HG03159 (cell line): Measurements from ENCODE around the gene PPM1L.

Experiments used
- ATAC-seq: cut with Tn5 transposase; IDR thresholded peaks from one replicate; pipeline ENCODE4 v1.9.1; 2021; ENCODE audit warnings: mild to moderate bottlenecking, moderate library complexity; ENCODE audit not compliant: unreplicated experiment

PPM1L gene

DNA sequence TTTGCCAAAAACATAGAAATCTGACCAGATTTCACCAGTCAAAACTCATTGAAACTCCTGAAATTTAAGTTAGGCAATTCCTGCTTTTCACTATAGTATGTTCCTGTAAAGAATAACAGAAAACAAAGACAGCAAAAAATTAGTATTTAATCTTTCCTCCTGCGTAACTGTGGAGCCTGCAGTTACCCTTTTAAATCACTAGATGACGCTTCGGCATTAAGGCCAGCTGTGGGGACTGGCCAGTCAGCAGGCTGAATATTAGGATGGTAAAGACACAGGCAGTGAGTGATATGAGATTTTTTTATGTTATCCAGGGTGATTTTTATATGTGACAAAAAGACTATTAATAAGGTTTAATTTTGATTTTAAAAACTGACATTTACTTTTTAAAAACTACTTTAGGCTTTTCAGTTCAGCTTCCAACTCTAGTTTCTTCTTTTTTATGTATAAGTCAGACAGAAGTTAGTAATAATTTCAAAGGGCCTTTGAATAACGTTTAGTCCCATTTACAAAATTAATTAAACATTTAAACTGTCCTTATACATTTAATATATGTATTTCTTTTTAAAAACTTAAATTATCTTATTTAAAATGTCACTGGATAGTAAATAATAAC is 165.1 kb downstream of the PPM1L start:
- ATAC-seq, result peak; percentile 80

DNA sequence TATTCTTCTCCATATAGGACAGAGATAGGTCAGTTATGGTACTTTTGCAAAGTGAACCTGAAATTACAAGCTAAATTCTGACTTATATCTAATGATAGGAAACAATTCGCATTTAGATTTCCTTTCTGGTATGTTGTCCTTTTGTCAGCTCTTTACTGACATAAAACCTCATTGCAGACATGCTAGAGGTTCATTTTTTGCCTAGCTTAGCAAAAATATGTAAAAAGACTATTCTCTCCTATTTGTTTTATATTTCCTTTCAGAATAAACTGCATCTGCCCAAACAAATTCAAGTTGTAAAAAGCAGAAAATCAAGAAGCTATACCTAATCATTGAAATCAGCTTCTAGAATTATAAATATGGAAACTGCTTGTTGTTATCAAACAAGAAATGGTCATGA is 168.7 kb downstream of the PPM1L start:
- ATAC-seq, result no peak

DNA sequence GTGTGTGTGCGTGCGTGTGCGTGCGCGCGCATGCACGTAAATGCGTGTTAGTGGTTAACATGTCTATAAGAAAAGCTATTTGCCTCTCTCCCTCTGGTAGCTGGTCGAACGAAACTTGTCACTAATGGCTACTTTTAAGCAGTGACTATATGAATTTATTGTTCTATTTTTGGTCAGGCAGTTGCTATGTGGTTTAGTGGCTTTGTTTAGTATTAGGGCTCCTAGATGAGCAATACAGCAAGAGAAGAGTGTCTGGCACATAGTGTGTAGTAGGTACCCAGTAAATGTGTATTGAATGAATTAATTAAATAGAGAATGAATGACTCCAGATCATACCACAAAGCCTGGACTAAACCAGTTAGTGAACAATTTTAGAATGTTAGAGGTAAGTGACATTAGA is 171.6 kb downstream of the PPM1L start:
- ATAC-seq, result no peak

DNA sequence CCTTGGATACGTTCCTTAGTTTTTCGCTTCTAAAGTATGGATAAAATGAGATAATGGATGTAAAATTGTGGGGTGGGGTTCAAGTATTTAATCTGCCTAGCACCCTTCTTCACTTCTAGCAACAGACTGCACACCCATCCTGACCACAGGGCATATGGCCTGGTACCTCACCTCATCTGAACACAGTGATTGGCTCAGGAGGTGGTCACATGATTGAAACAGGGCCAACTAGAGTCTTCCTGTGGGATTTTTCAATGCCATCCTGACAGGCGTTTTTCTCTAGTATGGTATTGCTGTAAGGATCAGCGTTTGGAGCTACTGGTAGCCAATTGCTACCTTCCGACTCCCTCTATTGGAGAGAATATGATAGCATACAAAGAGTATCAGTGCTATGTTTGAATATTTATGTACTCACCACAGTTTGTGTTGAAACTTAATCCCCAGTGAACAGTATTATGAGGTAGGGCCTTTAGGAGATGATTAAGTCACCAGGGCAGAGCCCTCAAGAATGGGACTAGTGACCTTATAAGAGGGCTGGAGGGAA is 172.2 kb downstream of the PPM1L start:
- no peak for ATAC-seq

DNA sequence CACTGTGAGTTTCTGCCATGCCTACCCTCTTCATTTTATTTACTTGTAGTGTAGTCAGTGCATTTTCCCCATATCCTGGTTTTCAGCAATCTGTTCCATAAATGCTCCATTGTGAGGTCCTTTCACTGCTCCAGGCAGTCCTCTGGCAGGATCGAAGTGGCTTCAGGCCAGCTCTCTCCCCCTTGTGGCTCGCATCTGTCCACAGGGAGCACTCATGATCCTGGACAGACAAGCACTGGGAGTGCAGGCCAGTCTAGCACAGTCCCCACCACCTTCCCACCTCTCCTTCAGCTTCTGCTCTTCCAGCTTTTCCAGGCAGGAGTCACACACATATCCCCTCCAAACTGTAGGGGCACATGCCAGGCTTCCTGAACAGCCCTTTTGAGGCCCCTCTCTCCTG is 173.6 kb downstream of the PPM1L start:
- no peak for ATAC-seq

DNA sequence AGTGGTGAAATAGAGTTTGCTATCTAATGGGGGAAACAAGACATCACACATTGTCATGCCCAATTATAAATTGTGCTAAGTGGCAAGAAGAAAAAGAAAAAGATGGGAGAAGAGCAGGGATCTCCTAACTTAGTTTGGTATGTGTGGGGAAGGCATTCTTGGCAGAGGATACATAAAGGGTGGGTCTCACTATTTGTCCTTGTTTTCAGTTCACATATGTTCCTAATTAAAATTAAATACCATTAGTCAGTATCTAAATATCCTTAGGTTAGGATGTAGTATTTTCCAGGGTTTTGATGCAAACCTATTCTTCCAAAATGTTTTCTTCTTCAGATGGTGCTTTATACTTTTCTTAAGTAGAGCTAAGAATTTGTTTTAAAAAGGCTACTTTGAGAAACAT is 175.4 kb downstream of the PPM1L start:
- no peak for ATAC-seq

DNA sequence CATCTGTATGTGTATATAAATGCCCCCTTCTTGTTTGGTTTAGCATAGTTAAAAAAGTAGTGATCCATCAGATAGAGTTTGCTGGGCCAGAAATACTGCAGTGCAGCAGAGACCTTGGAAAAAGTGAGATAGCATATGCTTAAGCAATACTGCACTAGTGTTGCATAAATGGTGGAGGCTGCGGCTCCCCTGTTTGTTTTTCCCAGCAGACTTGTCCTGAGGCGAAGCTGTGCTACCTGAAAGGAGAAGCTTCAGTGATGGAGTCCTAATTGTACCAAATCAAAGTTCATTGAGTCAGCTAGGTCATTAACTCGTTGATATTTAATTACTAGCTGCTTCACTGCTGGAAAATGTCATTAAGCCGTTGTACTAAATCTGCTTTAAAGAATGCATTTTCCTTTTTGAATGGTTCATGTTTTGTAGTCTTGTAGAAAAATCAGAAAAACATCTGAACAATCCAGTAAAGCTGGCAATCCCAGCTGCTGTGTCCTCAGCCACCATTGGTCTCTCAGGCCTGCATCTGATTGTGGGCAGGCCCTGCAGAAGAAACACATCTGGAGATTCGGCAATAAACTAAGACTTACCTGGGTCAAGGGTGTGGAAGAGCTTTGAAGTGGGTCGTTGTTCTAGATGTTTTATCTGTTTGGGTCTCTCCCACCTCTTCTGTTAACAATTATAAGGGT is 179.5 kb downstream of the PPM1L start:
- no peak for ATAC-seq

DNA sequence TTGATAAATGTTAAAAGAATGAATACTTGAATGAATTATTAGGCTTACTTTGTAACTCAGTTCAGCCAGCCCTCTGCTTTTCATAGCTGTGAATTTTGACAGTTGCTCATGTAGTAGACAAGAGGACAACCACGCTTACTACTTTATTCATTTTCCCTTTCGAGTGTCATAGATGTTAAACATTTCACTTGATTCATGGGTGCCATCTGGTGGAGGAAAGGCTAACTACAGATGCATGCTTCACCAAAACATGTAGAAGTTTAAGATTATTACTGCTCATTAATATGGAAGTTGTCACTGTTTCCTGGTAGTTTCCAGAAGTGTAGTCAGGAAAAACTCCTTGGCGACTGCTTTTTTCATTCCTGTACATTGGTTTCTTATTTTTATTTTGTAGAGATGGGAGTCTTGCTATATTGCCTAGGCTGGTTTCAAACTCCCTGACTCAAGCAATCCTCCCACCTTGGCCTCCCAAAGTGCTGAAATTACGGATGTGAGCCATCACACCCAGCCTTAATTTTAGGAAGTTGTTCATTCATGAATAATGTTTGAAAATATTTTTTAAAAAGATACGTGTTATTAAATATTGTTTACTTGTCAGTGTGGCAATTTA is 186.0 kb downstream of the PPM1L start:
- peak; percentile 97 for ATAC-seq

DNA sequence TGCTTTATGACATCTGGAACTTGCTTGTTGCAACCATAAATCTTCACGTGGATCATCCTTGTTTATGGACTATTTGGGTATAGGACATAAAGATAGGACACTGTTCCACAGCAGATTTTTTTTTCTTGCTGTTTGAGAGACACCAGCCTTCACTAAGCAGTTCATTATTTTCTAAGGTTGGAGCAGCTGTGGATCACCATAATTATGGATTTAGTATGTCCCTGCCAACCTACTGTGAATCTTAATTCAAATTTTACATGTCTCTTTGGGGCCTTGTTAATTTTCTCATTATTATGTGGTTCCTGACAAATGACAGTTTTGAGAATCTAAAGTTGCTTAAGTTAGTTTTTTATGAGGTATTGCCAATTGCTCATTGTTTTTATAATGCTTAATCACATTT is 188.0 kb downstream of the PPM1L start:
- no peak for ATAC-seq

DNA sequence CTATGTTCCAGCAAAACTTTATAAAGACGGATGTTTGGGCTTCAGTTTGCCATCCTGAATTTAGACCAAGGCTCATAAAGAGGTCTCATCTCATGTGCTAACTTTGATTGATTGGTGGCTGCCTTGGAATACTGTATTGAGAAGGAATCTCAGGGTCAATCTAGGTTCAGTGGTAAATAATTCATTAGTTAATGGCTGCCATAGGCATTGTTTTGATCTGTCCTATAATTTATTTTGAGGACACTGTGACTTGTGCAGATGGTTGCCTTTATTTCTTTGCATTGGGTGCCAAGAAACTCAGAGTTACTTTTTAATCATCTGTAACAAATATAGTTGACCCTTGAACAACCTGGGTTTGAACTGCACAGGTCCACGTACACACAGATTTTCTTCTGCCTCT is 189.3 kb downstream of the PPM1L start:
- ATAC-seq, result no peak

DNA sequence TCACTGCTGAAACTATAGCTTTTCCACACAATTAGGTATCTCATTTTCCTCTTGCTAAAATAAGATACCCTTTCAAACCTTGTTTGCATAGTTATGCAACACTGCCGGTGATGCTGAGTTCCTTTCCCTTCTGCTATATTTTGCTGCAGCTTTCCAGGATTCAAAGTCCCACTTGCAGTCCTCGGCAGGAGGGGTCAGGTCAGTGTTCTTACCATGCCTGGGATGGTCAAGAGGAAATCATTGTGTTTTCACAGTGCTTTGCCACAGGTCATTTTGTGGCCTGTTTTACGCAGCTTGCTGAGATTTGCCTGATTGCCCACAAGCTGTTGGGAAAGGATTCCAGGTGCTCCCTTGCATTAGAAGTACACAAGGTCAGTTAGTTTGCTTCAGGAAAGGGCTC is 192.2 kb downstream of the PPM1L start:
- no peak for ATAC-seq

DNA sequence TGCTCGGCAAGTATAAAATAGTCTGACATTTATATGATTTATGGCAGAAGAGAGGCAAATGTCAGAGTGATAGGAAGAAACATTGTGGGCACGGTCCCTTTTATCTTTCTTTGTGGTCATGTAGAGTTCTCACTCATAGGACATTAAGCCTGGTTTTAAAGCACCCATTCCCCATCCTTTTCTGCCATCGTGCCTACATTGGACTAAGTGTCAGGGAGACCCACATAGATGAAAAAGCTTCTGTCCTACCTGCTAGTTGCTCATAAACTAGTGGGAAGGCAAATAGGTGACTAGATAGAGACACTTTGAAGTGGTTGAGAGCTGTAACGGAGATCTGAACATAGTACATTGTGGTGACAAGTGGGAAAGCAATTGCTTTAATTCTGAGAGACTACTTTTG is 193.4 kb downstream of the PPM1L start:
- no peak for ATAC-seq

DNA sequence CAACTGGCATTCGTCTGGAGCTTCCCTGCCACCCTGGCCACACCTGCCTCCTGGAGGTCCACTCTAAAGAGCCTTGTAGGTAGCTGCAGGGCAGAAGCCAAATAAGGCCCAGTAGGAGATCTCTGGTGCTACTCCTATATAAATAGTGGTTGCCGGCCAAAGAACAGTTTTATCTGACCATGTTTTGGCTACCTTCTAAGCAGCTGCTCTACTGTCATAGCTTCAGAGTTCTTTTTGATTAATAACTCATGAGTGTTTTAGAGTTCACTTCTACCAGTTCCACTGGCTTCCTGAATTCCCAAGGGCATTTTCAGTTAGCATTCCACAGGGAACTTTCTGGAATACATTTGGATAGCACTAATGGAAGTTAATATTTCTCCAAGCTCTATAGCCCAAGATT is 194.5 kb downstream of the PPM1L start:
- no peak for ATAC-seq

DNA sequence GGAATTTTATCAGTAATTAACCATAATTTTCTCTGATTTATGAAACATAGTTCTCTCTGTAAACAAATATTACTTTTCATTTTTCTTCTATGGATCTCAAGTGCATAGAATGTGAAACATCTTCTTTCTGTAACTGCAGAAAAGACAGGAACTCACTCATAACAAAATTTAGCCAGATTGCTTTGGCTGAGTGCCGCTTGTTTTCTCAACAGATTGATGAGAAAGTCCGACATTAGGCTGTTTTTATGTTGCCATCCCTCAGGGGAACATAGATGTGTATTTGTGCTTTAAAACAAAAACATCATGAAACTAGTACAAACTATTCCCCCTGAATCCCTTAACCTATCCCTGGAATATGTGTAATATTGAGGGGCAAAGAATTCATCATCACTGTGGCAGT is 194.9 kb downstream of the PPM1L start:
- no peak for ATAC-seq

DNA sequence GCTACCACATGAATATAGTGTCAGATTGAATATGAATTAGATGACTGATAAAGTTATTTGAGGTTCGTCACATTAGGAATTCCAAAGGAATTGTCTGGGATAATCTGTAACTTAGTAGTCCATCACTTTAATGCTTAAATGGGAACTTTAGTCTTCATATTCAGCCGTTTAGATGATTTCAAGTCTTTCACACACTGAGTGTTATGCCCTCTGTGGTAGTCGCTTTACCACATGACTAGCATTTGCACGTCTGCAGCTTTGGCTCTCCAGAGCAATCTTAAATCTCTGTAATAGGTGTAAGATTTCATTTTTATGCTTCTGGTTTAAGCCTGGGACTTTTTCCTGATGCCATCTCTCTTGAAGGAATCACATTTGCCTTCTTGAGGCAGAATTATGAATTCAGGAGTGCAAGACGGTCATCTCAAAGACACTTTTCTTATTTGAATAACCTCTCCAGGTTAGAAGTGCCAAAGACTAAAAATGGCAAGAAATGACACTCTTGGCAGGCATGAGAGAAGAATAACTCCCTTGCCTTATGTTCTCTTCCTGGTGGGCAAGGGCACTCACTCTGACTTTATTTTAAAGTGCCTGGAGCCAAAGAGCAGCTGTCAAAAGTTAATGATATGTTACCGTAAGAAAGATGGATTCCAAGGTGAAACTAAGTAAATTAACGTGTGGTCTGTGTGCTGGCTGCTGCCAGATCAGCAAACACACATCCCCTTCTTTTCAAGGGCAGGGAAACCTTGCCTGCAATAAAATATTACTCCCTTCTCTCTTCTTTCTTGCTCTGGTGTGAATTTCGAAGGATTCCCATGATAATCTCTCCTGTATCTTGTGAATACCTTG is 195.8 kb downstream of the PPM1L start:
- no peak for ATAC-seq

DNA sequence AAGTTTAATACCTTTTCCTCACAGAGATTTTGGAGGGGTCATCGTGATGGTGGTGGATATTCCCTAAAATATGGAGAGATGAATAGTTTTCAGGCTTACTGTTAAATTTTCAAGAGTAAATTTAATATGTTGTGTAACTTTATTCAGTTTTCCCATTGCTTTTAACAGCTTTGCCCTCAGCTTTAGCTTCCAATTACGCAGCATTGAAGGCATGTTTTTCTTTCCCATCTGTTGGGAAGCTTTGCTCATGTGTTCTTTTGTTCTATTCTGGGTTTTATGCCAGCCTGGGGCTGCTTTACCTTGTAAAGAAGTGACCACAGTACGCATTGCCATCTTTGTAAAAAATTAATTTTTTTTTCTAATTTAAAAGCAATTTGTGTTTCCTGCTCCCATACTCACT is 197.7 kb downstream of the PPM1L start:
- no peak for ATAC-seq

DNA sequence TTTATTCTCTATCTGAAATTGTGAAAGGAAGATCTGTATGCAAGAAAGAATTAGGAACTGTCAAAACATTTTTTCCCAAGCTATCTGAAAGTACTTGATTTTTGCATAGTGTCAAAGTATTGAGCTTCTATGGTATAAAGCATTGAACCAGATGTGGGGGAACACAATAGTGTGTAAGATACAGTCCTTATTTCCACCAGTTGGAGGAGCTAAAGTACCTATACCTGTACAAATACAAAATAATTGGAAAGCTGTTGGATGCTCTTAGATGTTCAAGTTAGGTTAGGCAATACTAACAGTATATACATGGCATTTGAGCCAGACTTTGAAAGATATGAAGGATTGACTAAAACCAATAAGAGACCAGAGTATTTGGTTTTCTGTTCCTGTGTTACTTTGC is 200.8 kb downstream of the PPM1L start:
- ATAC-seq, result peak; percentile 90

DNA sequence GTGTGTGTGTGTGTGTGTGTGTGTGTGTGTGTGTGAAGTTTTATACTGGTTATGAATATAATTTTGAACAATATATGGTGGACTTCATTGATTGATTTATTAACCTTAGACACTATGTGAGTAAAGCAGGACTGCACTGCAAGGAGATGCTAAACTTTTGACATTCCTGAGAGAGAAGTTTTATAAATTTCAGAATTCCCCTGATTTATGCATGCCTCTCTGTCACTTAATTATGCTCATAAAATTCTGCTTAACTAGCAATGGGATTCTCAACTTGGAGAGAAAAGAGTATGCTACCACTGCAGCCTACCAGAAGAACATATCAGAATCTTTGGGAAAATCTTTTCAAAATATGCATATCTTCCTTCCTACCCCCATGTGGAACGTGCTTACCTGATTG is 204.5 kb downstream of the PPM1L start:
- no peak for ATAC-seq

DNA sequence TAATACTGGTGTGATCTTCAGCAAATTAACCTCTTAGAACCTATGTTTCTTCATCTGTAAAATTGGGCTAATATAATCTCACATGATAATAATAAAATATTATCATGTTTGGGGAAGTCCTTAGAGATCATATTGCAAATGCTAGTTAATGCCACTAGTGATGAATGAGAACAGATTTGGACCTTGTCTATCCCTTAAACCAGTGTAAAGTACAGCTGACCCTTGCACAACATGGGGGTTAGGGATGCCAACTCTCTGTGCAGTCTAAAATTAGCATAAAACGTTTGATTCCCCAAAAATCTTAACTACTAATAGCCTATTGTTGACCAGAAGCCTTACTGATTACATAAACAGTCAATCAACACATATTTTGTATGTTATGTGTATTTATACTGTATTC is 207.9 kb downstream of the PPM1L start:
- no peak for ATAC-seq

DNA sequence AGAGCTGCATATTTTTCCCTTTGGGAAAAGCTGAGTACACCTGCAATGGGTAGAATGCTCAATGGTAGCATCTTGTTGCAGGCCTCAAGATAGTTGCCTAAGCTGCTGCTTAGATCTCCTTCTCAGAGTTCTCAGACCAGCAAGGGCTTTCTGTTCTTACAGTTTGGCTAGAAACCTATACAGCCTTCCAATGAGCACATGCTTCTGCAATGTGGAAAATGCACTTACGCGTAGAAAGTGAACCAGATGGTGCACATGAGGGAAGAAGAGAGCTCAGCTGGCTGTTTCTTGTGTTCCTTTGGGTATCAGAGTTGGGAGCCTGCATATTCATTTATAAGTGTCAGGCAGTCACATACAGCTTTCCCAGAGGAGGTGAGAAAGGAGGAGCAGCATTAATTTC is 212.7 kb downstream of the PPM1L start:
- no peak for ATAC-seq

DNA sequence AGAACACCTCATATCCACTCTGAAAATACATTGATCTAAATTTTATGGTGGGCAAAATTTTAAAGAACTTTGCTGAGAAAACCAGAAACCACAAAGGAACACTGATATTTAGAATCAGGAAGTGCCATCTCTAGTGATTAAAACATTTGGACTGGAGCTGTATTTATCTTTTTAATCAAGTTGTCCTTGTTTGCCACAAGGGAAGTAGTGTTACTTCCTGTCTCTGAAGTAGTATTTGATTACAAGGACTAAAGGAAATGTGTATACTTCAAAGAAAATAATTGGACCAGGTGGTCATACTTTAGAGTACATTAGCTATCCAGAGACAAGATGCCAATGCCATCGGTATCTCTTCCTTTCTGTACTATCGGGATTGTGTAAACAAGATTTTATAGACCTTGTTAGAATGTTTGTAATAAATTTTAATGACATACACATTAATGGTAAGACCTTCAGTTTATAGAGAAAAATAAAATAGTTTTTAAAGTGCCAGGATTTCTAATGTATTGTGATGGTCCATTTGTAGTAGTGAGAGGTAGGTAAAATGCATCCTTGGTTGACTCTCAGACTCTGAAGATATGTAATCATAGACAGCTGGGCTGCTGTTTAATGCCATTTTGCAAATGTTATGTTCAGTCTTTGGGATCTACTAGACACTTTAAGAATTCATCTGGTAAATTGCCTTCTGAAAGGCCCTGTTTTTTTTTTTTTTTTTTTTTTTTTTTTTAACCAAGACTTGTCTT is 217.2 kb downstream of the PPM1L start:
- ATAC-seq, result no peak
